ENCODE results near the gene AVL9. TPM values are rescaled to one million over a fixed set of nuclear protein-coding genes. Genes with fewer than 3 reads are reported as not detected.
A peak's percentile ranks its signal among the peaks of the same experiment; 100 is the strongest.

AVL9 gene
- total and polyA plus RNA-seq, 2 of the 13 experiments (the other 11 are each of a cell fraction or from before 2014, with no cell fraction given), result 29.9 to 48.0 TPM

- TF ChIP-seq IKZF5 (CRISPR knock-in tag; IDR thresholded peaks at IDR 0.05), result 0 out of 2 replicates have a peak, but pooled peaks have one; percentile 24
- no peak for TF ChIP-seq ZNF709 (CRISPR knock-in tag; IDR thresholded peaks at IDR 0.05)
- TF ChIP-seq SALL1 (CRISPR knock-in tag; IDR thresholded peaks at IDR 0.05), result peak; percentile 88
- no peak for TF ChIP-seq ATM (IDR thresholded peaks at IDR 0.05; ENCODE audit: borderline replicate concordance)
- TF ChIP-seq NCOR1 (IDR thresholded peaks at IDR 0.05; ENCODE audit: borderline replicate concordance, low read length), result peak; percentile 28; the same call in 1 of the 2 replicates
- TF ChIP-seq MAFK (conservative IDR thresholded peaks at IDR 0.05 in 1 of 2, IDR thresholded peaks at IDR 0.05 in 1 of 2; ENCODE audit: low read length in 2 of 2), result 0 out of 4 replicates have a peak, but pooled peaks of 1 of the 2 experiments have one; percentile 4
- 0 out of 2 replicates have a peak, but pooled peaks have one; percentile 47 for TF ChIP-seq NCOA1 (CRISPR knock-in tag; IDR thresholded peaks at IDR 0.05)
- TF ChIP-seq GATAD2A (CRISPR knock-in tag; IDR thresholded peaks at IDR 0.05), result peak; percentile 67
- no peak for TF ChIP-seq ISL2 (CRISPR knock-in tag; IDR thresholded peaks at IDR 0.05)
- peak; percentile 82 for TF ChIP-seq FOXA3 (CRISPR knock-in tag; IDR thresholded peaks at IDR 0.05)
- no peak for TF ChIP-seq NFRKB (IDR thresholded peaks at IDR 0.05)
- TF ChIP-seq NFYB (CRISPR knock-in tag; IDR thresholded peaks at IDR 0.05), result no peak
- TF ChIP-seq EP300 (IDR thresholded peaks at IDR 0.05; ENCODE audit: low read depth in 2 of 2, low read length in 2 of 2), result peak in 1 of 2 experiments; percentile 73; a peak in 1 of 4 replicates
- TF ChIP-seq EP300 (CRISPR knock-in tag; IDR thresholded peaks at IDR 0.05; ENCODE audit: borderline replicate concordance), result no peak; the same call in 1 of the 2 replicates
- TF ChIP-seq MAFG (CRISPR knock-in tag; IDR thresholded peaks at IDR 0.05), result no peak
- no peak for TF ChIP-seq REXO4 (CRISPR knock-in tag; IDR thresholded peaks at IDR 0.05; ENCODE audit: borderline replicate concordance)
- no peak for TF ChIP-seq BHLHE40 (IDR thresholded peaks at IDR 0.05; ENCODE audit: low read length)
- no peak for TF ChIP-seq ZNF414 (CRISPR knock-in tag; IDR thresholded peaks at IDR 0.05)
- TF ChIP-seq ARID3A (IDR thresholded peaks at IDR 0.05; ENCODE audit: low read depth, low read length), result peak; percentile 42; the same call in 1 of the 2 replicates
- peak; percentile 47 for TF ChIP-seq FOXP4 (CRISPR knock-in tag; IDR thresholded peaks at IDR 0.05)
- TF ChIP-seq GABPA (IDR thresholded peaks at IDR 0.05; ENCODE audit: low read depth, low read length), result no peak
- TF ChIP-seq GABPA (CRISPR knock-in tag; IDR thresholded peaks at IDR 0.05; ENCODE audit: low read depth), result peak; percentile 65
- TF ChIP-seq TEAD3 (CRISPR knock-in tag; optimal IDR thresholded peaks at IDR 0.05; ENCODE audit: borderline replicate concordance), result peak; percentile 97
- TF ChIP-seq ZNF263 (CRISPR knock-in tag; IDR thresholded peaks at IDR 0.05), result peak; percentile 94
- peak; percentile 15; the same call in 1 of the 2 replicates for TF ChIP-seq BCL6 (CRISPR knock-in tag; IDR thresholded peaks at IDR 0.05)
- TF ChIP-seq SP2 (CRISPR knock-in tag; IDR thresholded peaks at IDR 0.05), result no peak
Measured at GRCh38 chr7:32587411-32587948, 92.2 kb downstream of the AVL9 start (continued).

Data from HepG2 (cell line).